ENCODE data around the gene CDC14C. TPM values are rescaled to one million over a fixed set of nuclear protein-coding genes. Genes with fewer than 3 reads are reported as not detected.

Gene CDC14C
- total RNA-seq, 4 donors from 2014 or later, result not detected

DNA sequence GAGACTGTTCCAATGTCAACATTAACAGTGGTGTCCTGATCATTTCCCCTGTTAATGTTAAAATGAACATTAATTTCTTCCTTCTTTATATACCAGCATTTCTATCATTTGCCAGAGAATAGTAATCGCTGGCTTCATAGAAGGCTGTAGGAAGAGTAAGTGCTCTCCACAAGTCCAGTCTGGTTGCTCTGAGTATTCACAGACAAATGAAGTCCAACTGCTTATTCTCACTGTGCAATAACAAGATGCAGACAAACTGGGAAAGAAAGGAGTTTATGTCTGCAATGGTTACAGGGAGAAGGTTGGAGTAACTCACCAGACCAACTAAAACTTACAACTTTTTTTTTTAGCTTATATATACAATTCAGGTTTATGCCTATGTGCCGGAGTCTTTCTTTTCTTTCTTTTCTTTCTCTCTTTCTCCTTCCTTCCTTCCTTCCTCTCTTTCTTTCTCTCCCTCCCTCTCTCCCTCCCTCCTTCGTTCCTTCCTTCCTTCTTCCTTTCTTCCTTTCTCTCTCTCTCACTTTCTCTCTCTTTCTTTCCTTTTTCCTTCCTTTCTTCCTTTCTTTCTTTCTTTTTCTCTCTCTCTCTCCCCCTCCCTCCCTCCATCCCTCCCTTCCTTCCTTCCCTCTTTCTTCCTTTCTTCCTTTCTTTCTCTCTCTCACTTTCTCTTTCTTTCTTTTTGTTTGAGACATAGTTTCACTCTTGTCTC lies 19.1 kb downstream of the CDC14C start:
- ATAC-seq (ENCODE audit: low FRiP score), result no peak
- no peak for DNase-seq (ENCODE audit: low spot score)
- TF ChIP-seq, protein P1, sequence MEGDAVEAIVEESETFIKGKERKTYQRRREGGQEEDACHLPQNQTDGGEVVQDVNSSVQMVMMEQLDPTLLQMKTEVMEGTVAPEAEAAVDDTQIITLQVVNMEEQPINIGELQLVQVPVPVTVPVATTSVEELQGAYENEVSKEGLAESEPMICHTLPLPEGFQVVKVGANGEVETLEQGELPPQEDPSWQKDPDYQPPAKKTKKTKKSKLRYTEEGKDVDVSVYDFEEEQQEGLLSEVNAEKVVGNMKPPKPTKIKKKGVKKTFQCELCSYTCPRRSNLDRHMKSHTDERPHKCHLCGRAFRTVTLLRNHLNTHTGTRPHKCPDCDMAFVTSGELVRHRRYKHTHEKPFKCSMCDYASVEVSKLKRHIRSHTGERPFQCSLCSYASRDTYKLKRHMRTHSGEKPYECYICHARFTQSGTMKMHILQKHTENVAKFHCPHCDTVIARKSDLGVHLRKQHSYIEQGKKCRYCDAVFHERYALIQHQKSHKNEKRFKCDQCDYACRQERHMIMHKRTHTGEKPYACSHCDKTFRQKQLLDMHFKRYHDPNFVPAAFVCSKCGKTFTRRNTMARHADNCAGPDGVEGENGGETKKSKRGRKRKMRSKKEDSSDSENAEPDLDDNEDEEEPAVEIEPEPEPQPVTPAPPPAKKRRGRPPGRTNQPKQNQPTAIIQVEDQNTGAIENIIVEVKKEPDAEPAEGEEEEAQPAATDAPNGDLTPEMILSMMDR (IDR thresholded peaks at IDR 0.05), result no peak

DNA sequence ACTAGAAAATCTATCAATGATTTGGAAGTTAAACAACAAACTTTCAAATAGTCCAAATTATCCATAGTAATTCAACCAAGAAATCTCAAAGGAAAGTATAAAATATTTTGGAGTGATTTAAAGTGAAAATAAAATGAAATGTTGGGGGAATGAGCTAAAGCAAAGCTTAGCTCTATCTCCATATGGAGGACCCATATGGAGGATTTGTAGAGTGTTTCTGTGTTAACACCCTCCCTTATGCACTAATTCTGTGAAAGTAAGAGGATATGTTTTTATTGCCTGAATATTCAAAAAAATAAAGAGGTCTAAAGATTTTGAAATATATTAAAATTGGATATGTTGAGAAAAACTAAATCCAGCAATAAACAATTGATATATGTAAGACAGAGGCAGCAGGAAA lies 31.6 kb downstream of the CDC14C start:
- TF ChIP-seq, protein P1 (IDR thresholded peaks at IDR 0.05), result no peak
- no peak for ATAC-seq (ENCODE audit: low FRiP score)
- DNase-seq (ENCODE audit: low spot score), result no peak

- ATAC-seq (ENCODE audit: low FRiP score) (no peak), DNase-seq (ENCODE audit: low spot score) (no peak)
- TF ChIP-seq, protein P1 (IDR thresholded peaks at IDR 0.05), result no peak
These were observed 35.3 kb downstream of the CDC14C start for GRCh38 chr7:48959676-48960075.

- no peak for ATAC-seq (ENCODE audit: low FRiP score)
These were observed 38.6 kb downstream of the CDC14C start for GRCh38 chr7:48962821-48963505.

GRCh38 chr7:48964074-48964473 lies 39.7 kb downstream of the CDC14C start:
- no peak for ATAC-seq (ENCODE audit: low FRiP score)

More at GRCh38 chr7:48962821-48963505, 38.6 kb downstream of the CDC14C start:
- TF ChIP-seq, protein P1 (IDR thresholded peaks at IDR 0.05), result no peak
- no peak for DNase-seq (ENCODE audit: low spot score)

GRCh38 chr7:48971173-48971572 lies 46.8 kb downstream of the CDC14C start:
- DNase-seq (ENCODE audit: low spot score), result no peak
- TF ChIP-seq, protein P1 (IDR thresholded peaks at IDR 0.05), result no peak

More at GRCh38 chr7:48964074-48964473, 39.7 kb downstream of the CDC14C start:
- DNase-seq (ENCODE audit: low spot score), result no peak
- TF ChIP-seq, protein P1 (IDR thresholded peaks at IDR 0.05), result no peak

More at GRCh38 chr7:48971173-48971572, 46.8 kb downstream of the CDC14C start:
- no peak for ATAC-seq (ENCODE audit: low FRiP score)
